OCI-LY3 (cell line): Measurements from ENCODE around the gene SLC38A1.

Experiments used
- H2AFZ ChIP-seq: fragments of 200-600, 300-600 bp; shearing (Covaris generic); 2 replicates; pipeline ENCODE4 v1.6.0; 2014; ENCODE audit warnings: antibody characterized with exemption, low read depth, low read length
- H3K27ac ChIP-seq: fragments of 200-600, 300-600 bp; sonication (generic); 2 replicates; pipeline ENCODE4 v1.5.1; 2014; ENCODE audit warnings: mild to moderate bottlenecking, low read length, moderate library complexity, mixed read lengths
- H3K27me3 ChIP-seq: fragments of 200-600, 300-600 bp; sonication (generic); 2 replicates; pipeline ENCODE4 v1.6.1; 2014; ENCODE audit warnings: low read depth, low read length, mixed read lengths
- H3K36me3 ChIP-seq: fragments of 200-600, 300-600 bp; sonication (generic); replicated peaks from 2 replicates; pipeline ENCODE3; 2014; ENCODE audit warnings: low read depth, low read length, mixed read lengths
- H3K4me1 ChIP-seq: fragments of 300-600, 200-600 bp; sonication (generic); 2 replicates; pipeline ENCODE4 v1.6.1; 2014; ENCODE audit warnings: low read length, mixed read lengths
- H3K4me2 ChIP-seq: fragments of 200-600, 300-600 bp; sonication (generic); 2 replicates; pipeline ENCODE4 v1.6.1; 2014; ENCODE audit warnings: low read length, mixed read lengths
- H3K4me3 ChIP-seq: fragments of 300-600, 200-600 bp; sonication (generic); 2 replicates; pipeline ENCODE4 v1.5.1; 2014; ENCODE audit warnings: antibody characterized with exemption, mild to moderate bottlenecking, low read length, moderate library complexity
- H3K79me2 ChIP-seq: fragments of 300-600, 200-600 bp; shearing (Covaris generic); 2 replicates; pipeline ENCODE4 v1.6.1; 2014; ENCODE audit warnings: mild to moderate bottlenecking, low read length, mixed read lengths
- H3K9ac ChIP-seq: fragments of 300-600, 200-600 bp; shearing (Covaris generic); 2 replicates; pipeline ENCODE4 v1.6.0; 2014; ENCODE audit warnings: mild to moderate bottlenecking, low read length, moderate library complexity
- H3K9me3 ChIP-seq: fragments of 200-600, 300-600 bp; shearing (Covaris generic); 2 replicates; pipeline ENCODE4 v1.6.1; 2014; ENCODE audit warnings: low read length, mixed read lengths; ENCODE audit not compliant: insufficient read depth
- H4K20me1 ChIP-seq: fragments of 200-600, 300-600 bp; sonication (generic); 2 replicates; pipeline ENCODE4 v1.6.1; 2016; ENCODE audit warnings: low read length, mixed read lengths; ENCODE audit not compliant: insufficient read depth
- EZH2phosphoT487 ChIP-seq: fragments of 200-600 bp; shearing (Covaris generic); IDR thresholded peaks from 2 replicates; pipeline ENCODE4 v1.6.1; 2018; ENCODE audit warnings: antibody characterized with exemption, mixed run types, low read depth
- TF ChIP-seq, protein P1 (sequence below): fragments of 200-600, 300-600 bp; sonication (generic); IDR thresholded peaks from 2 replicates; pipeline ENCODE4 v1.5.1; 2014; ENCODE audit warnings: antibody characterized with exemption, low read length, low read depth

Gene SLC38A1

DNA sequence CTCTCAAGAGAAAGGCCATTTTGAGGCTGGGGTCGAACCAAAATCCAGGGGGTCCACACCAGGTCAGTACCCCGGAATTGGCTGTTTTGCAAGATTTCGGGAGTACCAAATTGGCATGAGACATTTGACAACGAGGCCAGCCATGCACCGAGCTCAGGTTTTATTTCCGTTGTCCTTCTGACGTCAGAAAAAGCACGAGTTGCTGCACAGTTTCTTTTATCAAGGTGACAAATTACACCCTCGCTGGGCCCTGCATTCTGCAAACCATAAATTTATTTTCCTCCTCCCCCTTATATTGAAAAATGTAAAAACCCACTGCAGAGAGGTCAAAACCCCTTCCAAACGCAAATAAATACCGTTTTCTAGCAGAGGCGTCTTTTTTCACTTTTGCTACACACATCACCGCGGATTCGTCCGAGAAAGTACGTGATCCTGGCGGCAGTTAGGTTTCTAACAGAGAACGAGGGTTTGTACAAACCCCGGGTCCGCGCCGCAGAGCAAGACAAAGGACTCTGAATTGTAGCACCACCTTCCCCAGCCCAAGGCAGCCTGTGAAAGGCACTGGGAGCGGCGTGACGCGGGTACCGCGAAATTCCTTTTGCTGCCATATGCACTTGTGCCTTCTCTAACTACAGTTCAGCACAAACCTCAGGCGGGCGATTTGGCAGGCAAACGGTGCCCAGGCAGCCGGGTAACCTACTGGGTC lies 1.8 kb downstream of the SLC38A1 start:
- no peak overlapping the region for H2AFZ ChIP-seq
- H3K27ac ChIP-seq, result peak overlapping the region; percentile 83
- peaks cover 47% of the 10 kb centered on the region for H3K4me1 ChIP-seq
- peak overlapping the region; percentile 99 for H3K4me2 ChIP-seq
- peak overlapping the region; percentile 94 for H3K4me3 ChIP-seq
- TF ChIP-seq EZH2phosphoT487, result no peak
- TF ChIP-seq, protein P1, sequence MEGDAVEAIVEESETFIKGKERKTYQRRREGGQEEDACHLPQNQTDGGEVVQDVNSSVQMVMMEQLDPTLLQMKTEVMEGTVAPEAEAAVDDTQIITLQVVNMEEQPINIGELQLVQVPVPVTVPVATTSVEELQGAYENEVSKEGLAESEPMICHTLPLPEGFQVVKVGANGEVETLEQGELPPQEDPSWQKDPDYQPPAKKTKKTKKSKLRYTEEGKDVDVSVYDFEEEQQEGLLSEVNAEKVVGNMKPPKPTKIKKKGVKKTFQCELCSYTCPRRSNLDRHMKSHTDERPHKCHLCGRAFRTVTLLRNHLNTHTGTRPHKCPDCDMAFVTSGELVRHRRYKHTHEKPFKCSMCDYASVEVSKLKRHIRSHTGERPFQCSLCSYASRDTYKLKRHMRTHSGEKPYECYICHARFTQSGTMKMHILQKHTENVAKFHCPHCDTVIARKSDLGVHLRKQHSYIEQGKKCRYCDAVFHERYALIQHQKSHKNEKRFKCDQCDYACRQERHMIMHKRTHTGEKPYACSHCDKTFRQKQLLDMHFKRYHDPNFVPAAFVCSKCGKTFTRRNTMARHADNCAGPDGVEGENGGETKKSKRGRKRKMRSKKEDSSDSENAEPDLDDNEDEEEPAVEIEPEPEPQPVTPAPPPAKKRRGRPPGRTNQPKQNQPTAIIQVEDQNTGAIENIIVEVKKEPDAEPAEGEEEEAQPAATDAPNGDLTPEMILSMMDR, result no peak
- H3K9me3 ChIP-seq, result no peaks in the 10 kb centered on the region
- peaks cover 97% of the 10 kb centered on the region for H3K79me2 ChIP-seq
- H3K9ac ChIP-seq, result peak overlapping the region; percentile 99
- peaks cover 34% of the 10 kb centered on the region for H3K36me3 ChIP-seq
- H3K27me3 ChIP-seq, result no peaks in the 10 kb centered on the region
- peaks cover 47% of the 10 kb centered on the region for H4K20me1 ChIP-seq

DNA sequence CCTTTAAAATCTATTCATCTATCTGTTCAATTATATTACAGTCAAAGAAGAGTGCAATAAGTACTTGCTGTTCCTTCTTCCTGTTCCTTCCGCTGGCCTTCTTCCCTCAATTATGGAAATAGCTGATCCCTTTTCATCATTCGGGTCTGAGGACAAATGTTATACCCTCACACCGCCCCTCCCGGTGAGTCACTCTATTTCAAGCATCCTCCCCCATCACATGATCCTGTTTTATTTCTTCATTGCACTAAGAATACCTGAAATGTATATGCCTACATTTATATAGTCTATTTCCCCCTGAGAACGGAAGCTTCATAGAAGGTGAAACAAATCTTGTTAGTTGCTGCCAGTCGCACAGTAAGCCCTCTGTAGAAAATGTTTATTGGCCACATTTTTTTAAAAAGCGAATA lies 2.5 kb downstream of the SLC38A1 start:
- TF ChIP-seq EZH2phosphoT487, result no peak
- TF ChIP-seq, protein P1, result no peak
- peaks cover 100% of the 10 kb centered on the region for H3K79me2 ChIP-seq
- H3K27ac ChIP-seq, result peak overlapping the region; percentile 83
- peaks cover 54% of the 10 kb centered on the region for H4K20me1 ChIP-seq
- peaks cover 40% of the 10 kb centered on the region for H3K36me3 ChIP-seq
- peak overlapping the region; percentile 99 for H3K4me2 ChIP-seq
- H2AFZ ChIP-seq, result no peak overlapping the region
- peaks cover 47% of the 10 kb centered on the region for H3K4me1 ChIP-seq
- H3K4me3 ChIP-seq, result peak overlapping the region; percentile 94
- H3K9ac ChIP-seq, result peak overlapping the region; percentile 99
- H3K27me3 ChIP-seq, result no peaks in the 10 kb centered on the region
- H3K9me3 ChIP-seq, result no peaks in the 10 kb centered on the region

DNA sequence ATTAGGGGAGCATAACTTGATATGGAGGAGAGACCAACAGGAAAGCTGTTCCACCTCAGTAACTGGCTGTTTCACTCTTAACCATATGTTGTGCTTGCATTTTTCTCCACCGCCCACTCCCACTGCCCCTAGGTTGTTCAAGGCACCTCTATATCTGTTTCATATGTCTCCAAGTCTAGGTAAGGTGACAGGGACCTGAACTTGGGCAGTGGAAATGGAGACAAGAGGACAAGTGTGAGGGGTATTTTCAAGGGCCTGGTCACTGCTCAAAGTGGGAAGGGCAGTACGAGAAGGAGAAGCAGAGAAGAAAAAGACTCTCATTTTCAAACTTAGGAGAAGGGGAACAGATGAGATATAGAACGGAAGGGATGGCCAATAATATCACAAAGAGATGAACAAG lies 3.1 kb downstream of the SLC38A1 start:
- Histone ChIP-seq H2AFZ (no peak overlapping the region), H4K20me1 (peaks cover 60% of the 10 kb centered on the region), H3K27ac (no peak overlapping the region), H3K4me1 (peaks cover 47% of the 10 kb centered on the region), H3K36me3 (peaks cover 44% of the 10 kb centered on the region), H3K4me3 (peak overlapping the region; percentile 94), H3K27me3 (no peaks in the 10 kb centered on the region), H3K79me2 (peaks cover 100% of the 10 kb centered on the region), H3K9ac (peak overlapping the region; percentile 99; the same call in 1 of the 2 replicates), H3K4me2 (peak overlapping the region; percentile 99), H3K9me3 (no peaks in the 10 kb centered on the region)
- no peak for TF ChIP-seq EZH2phosphoT487
- TF ChIP-seq, protein P1, result no peak

DNA sequence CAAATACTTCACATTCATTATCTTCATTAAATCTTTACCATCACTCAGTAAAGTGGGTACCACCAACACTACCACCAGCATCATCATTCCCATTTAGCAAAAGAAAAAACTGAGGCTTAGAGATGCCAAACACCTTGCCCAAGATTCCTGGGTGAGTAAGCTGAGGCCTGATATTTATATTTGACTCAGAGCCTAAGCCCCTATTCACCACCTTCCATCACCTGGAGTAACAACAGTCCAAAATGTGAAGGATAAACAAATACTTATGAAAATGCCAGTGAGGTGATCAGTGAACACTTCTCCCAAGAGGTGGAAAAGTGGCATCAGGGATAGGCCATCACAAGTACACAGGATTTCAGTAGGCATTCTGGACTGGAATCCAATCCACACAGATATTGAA lies 3.7 kb downstream of the SLC38A1 start:
- Histone ChIP-seq H3K4me3 (peak overlapping the region; percentile 94; the same call in 1 of the 2 replicates), H3K9me3 (no peaks in the 10 kb centered on the region), H4K20me1 (peaks cover 66% of the 10 kb centered on the region), H3K27ac (no peak overlapping the region), H3K9ac (no peak overlapping the region), H3K27me3 (no peaks in the 10 kb centered on the region), H2AFZ (no peak overlapping the region), H3K79me2 (peaks cover 100% of the 10 kb centered on the region), H3K36me3 (peaks cover 50% of the 10 kb centered on the region), H3K4me2 (peak overlapping the region; percentile 99), H3K4me1 (peaks cover 42% of the 10 kb centered on the region)
- TF ChIP-seq, protein P1, result no peak
- no peak for TF ChIP-seq EZH2phosphoT487
